GM13976 (cell line): ENCODE results near the gene ADCY5.

Experiments used
- DNase-seq: peaks from one replicate; pipeline ENCODE4 v3.0.0; 2012; ENCODE audit warnings: low spot score
- CTCF ChIP-seq: IDR thresholded peaks from 2 replicates; pipeline ENCODE4 v1.5.1; 2012; ENCODE audit warnings: borderline replicate concordance, mild to moderate bottlenecking; ENCODE audit not compliant: insufficient read depth; ENCODE audit errors: extremely low read depth, missing control alignments, control extremely low read depth
- in situ Hi-C: fragments of 300-500 bp; cut with MboI; formaldehyde crosslinking; loops from one replicate; pipeline ENCODE4 v1.12.0; 2022; ENCODE audit warnings: low sequenced_read_pairs, mixed read lengths, inconsistent platforms; ENCODE audit not compliant: unreplicated experiment

Gene ADCY5

GRCh38 chr3:123365450-123366143, 83.3 kb downstream of the ADCY5 start:
- DNase-seq: no peak
- in situ Hi-C loops: no loop called here

GRCh38 chr3:123361071-123361470, 87.8 kb downstream of the ADCY5 start:
- no peak for DNase-seq
- in situ Hi-C loops: no loop called here
- no peak for TF ChIP-seq CTCF

More at GRCh38 chr3:123365450-123366143, 83.3 kb downstream of the ADCY5 start:
- no peak for TF ChIP-seq CTCF

- TF ChIP-seq CTCF: no peak
- DNase-seq: no peak
- in situ Hi-C loops: no loop called here
These were observed 91.6 kb downstream of the ADCY5 start for GRCh38 chr3:123357275-123357674.

GRCh38 chr3:123353850-123354233, 95.0 kb downstream of the ADCY5 start:
- DNase-seq: no peak
- in situ Hi-C loops: no loop called here
- TF ChIP-seq CTCF: no peak

GRCh38 chr3:123353227-123353849, 95.6 kb downstream of the ADCY5 start:
- in situ Hi-C loops: no loop called here
- TF ChIP-seq CTCF: no peak
- DNase-seq: no peak

GRCh38 chr3:123352134-123352554, 96.7 kb downstream of the ADCY5 start:
- DNase-seq: no peak
- TF ChIP-seq CTCF: no peak
- in situ Hi-C loops: no loop called here
